AG09319 (cell line): Measurements from ENCODE around the gene HIP1R.

ENCODE experiments used
- DNase-seq: peaks from one replicate; pipeline ENCODE4 v3.0.0-alpha.2; 2010; ENCODE audit warnings: low read depth; ENCODE audit errors: extremely low read depth
- TF ChIP-seq, protein P1 (sequence below): IDR thresholded peaks from 2 replicates; pipeline ENCODE4 v1.5.1; 2011; ENCODE audit warnings: low read depth, mild to moderate bottlenecking, inconsistent platforms, low read length, moderate library complexity

The HIP1R gene

DNA sequence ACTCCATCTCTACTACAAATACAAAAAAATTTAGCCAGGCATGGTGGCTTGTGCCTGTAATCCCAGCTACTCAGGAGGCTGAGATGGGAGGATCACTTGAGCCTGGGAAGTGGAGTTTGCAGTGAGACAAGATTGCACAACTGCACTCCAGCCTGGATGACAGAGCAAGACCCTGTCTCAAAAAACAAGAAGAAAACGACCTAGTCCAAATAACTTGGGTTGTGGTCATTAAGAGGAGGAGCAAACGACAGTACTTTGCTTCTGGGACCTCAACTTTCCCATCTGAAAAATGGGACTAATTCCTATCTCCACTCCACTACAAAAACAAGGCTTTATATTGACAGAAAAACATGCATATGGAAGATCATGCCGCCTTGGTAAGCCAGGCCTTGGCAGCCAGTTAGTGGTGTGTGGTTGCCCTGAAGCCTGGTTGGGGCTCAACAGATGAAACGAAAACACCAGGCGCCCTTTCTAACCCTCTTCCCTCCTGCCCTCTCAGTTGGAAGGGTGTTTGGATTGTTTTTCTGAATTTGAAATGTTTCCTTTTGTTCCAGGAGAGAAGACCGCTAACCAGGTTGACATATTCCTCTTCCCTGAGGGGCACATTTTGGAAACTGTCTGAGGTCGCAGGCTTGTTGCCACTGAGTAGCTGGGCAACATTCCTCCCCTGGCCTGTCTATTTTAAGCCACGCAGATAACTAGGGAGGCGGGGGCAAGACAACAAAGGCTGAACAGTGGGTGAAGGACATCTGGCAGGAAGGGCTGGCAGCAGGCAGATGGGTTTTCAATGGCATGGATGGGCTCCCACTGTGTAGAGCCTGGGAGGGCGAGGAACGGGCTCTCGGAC, 74.4 kb downstream of the HIP1R start:
- TF ChIP-seq, protein P1, sequence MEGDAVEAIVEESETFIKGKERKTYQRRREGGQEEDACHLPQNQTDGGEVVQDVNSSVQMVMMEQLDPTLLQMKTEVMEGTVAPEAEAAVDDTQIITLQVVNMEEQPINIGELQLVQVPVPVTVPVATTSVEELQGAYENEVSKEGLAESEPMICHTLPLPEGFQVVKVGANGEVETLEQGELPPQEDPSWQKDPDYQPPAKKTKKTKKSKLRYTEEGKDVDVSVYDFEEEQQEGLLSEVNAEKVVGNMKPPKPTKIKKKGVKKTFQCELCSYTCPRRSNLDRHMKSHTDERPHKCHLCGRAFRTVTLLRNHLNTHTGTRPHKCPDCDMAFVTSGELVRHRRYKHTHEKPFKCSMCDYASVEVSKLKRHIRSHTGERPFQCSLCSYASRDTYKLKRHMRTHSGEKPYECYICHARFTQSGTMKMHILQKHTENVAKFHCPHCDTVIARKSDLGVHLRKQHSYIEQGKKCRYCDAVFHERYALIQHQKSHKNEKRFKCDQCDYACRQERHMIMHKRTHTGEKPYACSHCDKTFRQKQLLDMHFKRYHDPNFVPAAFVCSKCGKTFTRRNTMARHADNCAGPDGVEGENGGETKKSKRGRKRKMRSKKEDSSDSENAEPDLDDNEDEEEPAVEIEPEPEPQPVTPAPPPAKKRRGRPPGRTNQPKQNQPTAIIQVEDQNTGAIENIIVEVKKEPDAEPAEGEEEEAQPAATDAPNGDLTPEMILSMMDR = no peak

More for the DNA sequence above, 74.4 kb downstream of the HIP1R start:
- no peak for DNase-seq
